Activated CD8-positive, alpha-beta T cell treated with anti-CD3 and anti-CD28 coated beads, Interleukin-2, amount 10 ng/mL, durations not matched to agents 7 days and 5 days (primary cell): ENCODE results near the gene CD151. TPM values are rescaled to one million over a fixed set of nuclear protein-coding genes. Genes with fewer than 3 reads are reported as not detected.

ENCODE experiments used
- ATAC-seq: fragments of 150-1000 bp; cut with Tn5 transposase; one replicate; pipeline ENCODE4 v1.10.0; 2021; ENCODE audit warnings: moderate library complexity
- CTCF ChIA-PET: fragments of 350-600 bp; sonication (Branson Sonifier 250); formaldehyde crosslinking; loops from one replicate; lab custom pipeline; 2021; ENCODE audit warnings: antibody characterized with exemption; lab: Charles Lee
- POLR2A ChIA-PET: fragments of 350-600 bp; sonication (Branson Sonifier 250); formaldehyde crosslinking; loops from one replicate; lab custom pipeline; 2021; ENCODE audit warnings: antibody characterized with exemption; lab: Charles Lee
- DNase-seq: peaks from one replicate; pipeline ENCODE4 v3.0.0-alpha.2; 2020
- H3K27ac Mint-ChIP-seq: one replicate; pipeline ENCODE4 v1.8.0; 2021; ENCODE audit warnings: mild to moderate bottlenecking, mixed read lengths
- H3K27me3 Mint-ChIP-seq: one replicate; pipeline ENCODE4 v1.8.0; 2021; ENCODE audit warnings: low read depth, mixed read lengths
- H3K36me3 Mint-ChIP-seq: one replicate; pipeline ENCODE4 v1.8.0; 2021; ENCODE audit warnings: low read depth, mixed read lengths
- H3K4me1 Mint-ChIP-seq: one replicate; pipeline ENCODE4 v1.8.0; 2021; ENCODE audit warnings: low read depth, mixed read lengths
- H3K4me3 Mint-ChIP-seq: one replicate; pipeline ENCODE4 v1.8.0; 2021; ENCODE audit warnings: mild to moderate bottlenecking, mixed read lengths
- H3K9me3 Mint-ChIP-seq: one replicate; pipeline ENCODE4 v1.8.0; 2022; ENCODE audit warnings: mixed read lengths; ENCODE audit not compliant: insufficient read depth
- total RNA-seq, 2 experiments: library from RNA; stranded (reverse); gene quantifications; one replicate each; pipeline ENCODE4 v1.2.3, GENCODE V29; 2021

Gene CD151
- total RNA-seq, 2 experiments from 2014 or later, result 27.0 to 29.7 TPM

GRCh38 chr11:833114-833791 lies 501 bp downstream of the CD151 start:
- Mint-ChIP-seq H3K4me1 (peaks cover 48% of the 10 kb centered on the region), H3K36me3 (peaks cover 4% of the 10 kb centered on the region), H3K27ac (no peak overlapping the region), H3K9me3 (no peaks in the 10 kb centered on the region), H3K27me3 (peaks cover 30% of the 10 kb centered on the region), H3K4me3 (peak overlapping the region; percentile 42)
- CTCF ChIA-PET, result interaction anchor here (1.1 to 1.9 kb wide), 4 partner anchors 10 to 24 kb away, joined by 3 to 9 read pairs (median 4); partner anchors contain the start of genes RPLP2 and TSPAN4
- POLR2A ChIA-PET, result interaction anchor here (0.8 to 6.0 kb wide), 3 partner anchors 10 to 14 kb away, joined by 3 to 31 read pairs (median 11); partner anchors contain the start of genes PNPLA2 and TSPAN4
- peak; percentile 36 for ATAC-seq
- peak; percentile 43 for DNase-seq

DNA sequence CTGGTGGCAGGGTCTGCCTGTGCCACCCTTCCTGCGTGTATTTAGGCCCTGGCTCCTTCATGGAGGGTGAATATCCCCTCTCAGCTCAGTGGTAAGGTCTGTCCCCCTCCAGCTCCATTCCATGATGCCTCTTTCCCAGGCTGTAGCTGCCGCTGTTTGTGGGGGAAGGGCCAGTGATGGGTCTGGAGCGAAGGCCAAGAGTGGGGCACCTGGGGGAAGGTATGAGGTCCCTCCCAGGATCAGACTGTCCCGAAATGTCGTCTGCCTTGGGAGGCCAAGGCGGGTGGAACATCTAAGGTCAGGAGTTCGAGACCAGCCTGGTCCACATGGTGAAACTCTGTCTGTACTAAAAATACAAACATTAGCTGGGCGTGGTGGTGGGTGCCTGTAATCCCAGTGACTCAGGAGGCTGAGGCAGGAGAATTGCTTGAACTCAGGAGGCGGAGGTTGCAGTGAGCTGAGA lies 1.1 kb downstream of the CD151 start:
- no peak for DNase-seq
- POLR2A ChIA-PET, result interaction anchor here (1.0 to 1.5 kb wide), 2 partner anchors 9 to 10 kb away, joined by 3 to 5 read pairs; partner anchors contain the start of gene TSPAN4
- no peak overlapping the region for H3K27ac Mint-ChIP-seq
- peaks cover 5% of the 10 kb centered on the region for H3K36me3 Mint-ChIP-seq
- H3K27me3 Mint-ChIP-seq, result peaks cover 24% of the 10 kb centered on the region
- no peaks in the 10 kb centered on the region for H3K9me3 Mint-ChIP-seq
- H3K4me3 Mint-ChIP-seq, result peak overlapping the region; percentile 42
- CTCF ChIA-PET, result no interaction called here
- H3K4me1 Mint-ChIP-seq, result peaks cover 42% of the 10 kb centered on the region
- ATAC-seq, result no peak

GRCh38 chr11:834371-835316 lies 1.9 kb downstream of the CD151 start:
- Mint-ChIP-seq H3K4me1 (peaks cover 34% of the 10 kb centered on the region), H3K27me3 (peaks cover 18% of the 10 kb centered on the region), H3K4me3 (no peak overlapping the region), H3K27ac (no peak overlapping the region), H3K9me3 (no peaks in the 10 kb centered on the region), H3K36me3 (peaks cover 7% of the 10 kb centered on the region)
- ChIA-PET POLR2A (interaction anchor here (1.0 to 1.5 kb wide), 2 partner anchors 8 to 9 kb away, joined by 3 to 5 read pairs; partner anchors contain the start of gene TSPAN4), CTCF (no interaction called here)
- ATAC-seq, result no peak
- no peak for DNase-seq

GRCh38 chr11:836274-836673 lies 3.5 kb downstream of the CD151 start:
- ChIA-PET CTCF (no interaction called here), POLR2A (no interaction called here)
- H3K4me3 Mint-ChIP-seq, result no peak overlapping the region
- peaks cover 36% of the 10 kb centered on the region for H3K4me1 Mint-ChIP-seq
- H3K9me3 Mint-ChIP-seq, result no peaks in the 10 kb centered on the region
- no peak overlapping the region for H3K27ac Mint-ChIP-seq
- H3K27me3 Mint-ChIP-seq, result peaks cover 12% of the 10 kb centered on the region
- ATAC-seq (no peak), DNase-seq (no peak)
- peaks cover 14% of the 10 kb centered on the region for H3K36me3 Mint-ChIP-seq

GRCh38 chr11:836700-837099 lies 3.9 kb downstream of the CD151 start:
- Mint-ChIP-seq H3K4me3 (no peak overlapping the region), H3K9me3 (no peaks in the 10 kb centered on the region), H3K36me3 (peaks cover 14% of the 10 kb centered on the region), H3K4me1 (peaks cover 34% of the 10 kb centered on the region), H3K27ac (no peak overlapping the region), H3K27me3 (peaks cover 8% of the 10 kb centered on the region)
- POLR2A ChIA-PET, result interaction anchor here (0.6 kb wide), 1 partner anchor 867 kb away, joined by 3 read pairs; no protein-coding TSS in a partner anchor
- ATAC-seq (no peak), DNase-seq (no peak)
- CTCF ChIA-PET, result no interaction called here

DNA sequence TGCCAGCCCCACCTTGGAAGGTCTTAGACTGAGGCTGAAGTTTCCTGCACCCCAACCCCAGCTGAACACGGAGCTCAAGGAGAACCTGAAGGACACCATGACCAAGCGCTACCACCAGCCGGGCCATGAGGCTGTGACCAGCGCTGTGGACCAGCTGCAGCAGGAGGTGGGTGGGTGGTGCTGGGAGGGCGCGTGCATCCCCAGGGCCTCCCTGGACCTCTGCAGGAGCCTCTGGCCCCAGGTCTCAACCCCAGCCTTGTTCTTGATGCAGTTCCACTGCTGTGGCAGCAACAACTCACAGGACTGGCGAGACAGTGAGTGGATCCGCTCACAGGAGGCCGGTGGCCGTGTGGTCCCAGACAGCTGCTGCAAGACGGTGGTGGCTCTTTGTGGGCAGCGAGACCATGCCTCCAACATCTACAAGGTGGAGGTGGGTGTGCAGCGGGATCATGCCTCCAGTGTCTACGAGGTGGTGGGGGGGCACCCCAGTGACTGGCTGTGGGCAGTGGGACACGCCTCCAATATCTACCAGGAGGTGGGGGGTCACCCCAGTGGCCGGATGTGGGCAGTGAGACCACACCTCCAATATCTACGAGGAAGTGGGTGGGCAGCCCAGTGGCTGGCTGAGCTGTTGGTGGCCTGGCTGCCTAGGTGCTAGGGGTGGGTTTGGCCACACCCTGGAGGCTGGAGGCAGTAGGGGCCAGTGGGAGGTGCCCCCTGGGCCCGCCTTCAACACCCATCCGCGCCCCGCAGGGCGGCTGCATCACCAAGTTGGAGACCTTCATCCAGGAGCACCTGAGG lies 4.6 kb downstream of the CD151 start:
- ChIA-PET CTCF (no interaction called here), POLR2A (interaction anchor here (0.6 kb wide), 1 partner anchor 866 kb away, joined by 3 read pairs; no protein-coding TSS in a partner anchor)
- Mint-ChIP-seq H3K27ac (no peak overlapping the region), H3K4me1 (peaks cover 32% of the 10 kb centered on the region), H3K36me3 (peaks cover 14% of the 10 kb centered on the region), H3K27me3 (peaks cover under 1% of the 10 kb centered on the region), H3K9me3 (no peaks in the 10 kb centered on the region), H3K4me3 (no peak overlapping the region)
- no peak for ATAC-seq
- no peak for DNase-seq

- H3K27ac Mint-ChIP-seq, result no peak overlapping the region
- H3K9me3 Mint-ChIP-seq, result no peaks in the 10 kb centered on the region
- CTCF ChIA-PET, result no interaction called here
Measured at GRCh38 chr11:837990-838307, 5.2 kb downstream of the CD151 start.

DNA sequence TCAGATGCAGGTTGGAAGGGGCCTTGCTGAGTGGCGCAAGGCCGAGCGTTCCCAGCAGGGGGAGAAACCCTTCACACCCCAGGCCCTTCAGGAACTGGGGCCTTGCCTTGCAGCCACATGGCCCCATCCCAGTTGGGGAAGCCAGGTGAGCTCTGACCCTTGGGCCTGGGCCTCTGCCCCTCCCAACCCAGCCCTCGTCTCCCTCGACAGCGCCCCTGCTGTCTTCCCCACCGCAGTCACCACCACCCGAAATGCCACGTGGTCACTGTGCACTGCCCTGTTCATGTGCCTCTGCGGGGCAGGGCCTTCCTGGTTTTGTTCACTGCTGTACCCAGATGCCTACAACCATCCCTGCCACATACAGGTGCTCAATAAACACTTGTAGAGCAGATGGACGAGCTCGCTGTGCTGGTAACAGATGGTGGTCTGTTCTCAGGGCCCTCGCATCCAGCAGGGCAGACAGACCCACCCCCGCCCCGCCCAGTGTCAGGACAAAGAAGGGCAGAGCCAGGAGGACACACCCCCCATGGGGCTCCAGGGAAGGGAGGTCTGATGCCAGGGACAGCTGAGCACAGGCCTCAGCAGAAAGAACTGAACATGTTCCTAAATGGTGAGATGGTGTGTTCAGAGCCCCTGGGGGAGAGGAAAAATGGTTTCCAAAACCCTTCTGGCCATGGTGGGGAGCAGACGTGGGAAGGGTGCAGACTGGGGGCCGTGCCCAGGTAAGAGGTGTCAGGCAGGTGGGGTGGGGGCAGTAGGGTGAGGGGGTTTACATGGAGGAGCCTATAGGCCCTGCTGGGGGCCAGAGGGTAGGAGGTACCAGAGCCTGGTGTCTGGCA lies 5.9 kb downstream of the CD151 start:
- no peak for ATAC-seq
- ChIA-PET POLR2A (no interaction called here), CTCF (no interaction called here)
- no peak overlapping the region for H3K4me3 Mint-ChIP-seq
- no peaks in the 10 kb centered on the region for H3K27me3 Mint-ChIP-seq
- peaks cover 34% of the 10 kb centered on the region for H3K4me1 Mint-ChIP-seq
- peaks cover 14% of the 10 kb centered on the region for H3K36me3 Mint-ChIP-seq
- H3K9me3 Mint-ChIP-seq, result no peaks in the 10 kb centered on the region
- DNase-seq, result no peak
- no peak overlapping the region for H3K27ac Mint-ChIP-seq

More at GRCh38 chr11:837990-838307, 5.2 kb downstream of the CD151 start:
- Mint-ChIP-seq H3K4me3 (no peak overlapping the region), H3K36me3 (peaks cover 14% of the 10 kb centered on the region), H3K4me1 (peaks cover 32% of the 10 kb centered on the region), H3K27me3 (no peaks in the 10 kb centered on the region)
- ATAC-seq (no peak), DNase-seq (no peak)
- POLR2A ChIA-PET, result no interaction called here

- DNase-seq (no peak), ATAC-seq (no peak)
- no peaks in the 10 kb centered on the region for H3K9me3 Mint-ChIP-seq
- peaks cover 14% of the 10 kb centered on the region for H3K36me3 Mint-ChIP-seq
- no peaks in the 10 kb centered on the region for H3K27me3 Mint-ChIP-seq
- peaks cover 33% of the 10 kb centered on the region for H3K4me1 Mint-ChIP-seq
- ChIA-PET POLR2A (no interaction called here), CTCF (no interaction called here)
- H3K4me3 Mint-ChIP-seq, result no peak overlapping the region
- H3K27ac Mint-ChIP-seq, result no peak overlapping the region
Measured at GRCh38 chr11:839280-839623, 6.5 kb downstream of the CD151 start.

DNA sequence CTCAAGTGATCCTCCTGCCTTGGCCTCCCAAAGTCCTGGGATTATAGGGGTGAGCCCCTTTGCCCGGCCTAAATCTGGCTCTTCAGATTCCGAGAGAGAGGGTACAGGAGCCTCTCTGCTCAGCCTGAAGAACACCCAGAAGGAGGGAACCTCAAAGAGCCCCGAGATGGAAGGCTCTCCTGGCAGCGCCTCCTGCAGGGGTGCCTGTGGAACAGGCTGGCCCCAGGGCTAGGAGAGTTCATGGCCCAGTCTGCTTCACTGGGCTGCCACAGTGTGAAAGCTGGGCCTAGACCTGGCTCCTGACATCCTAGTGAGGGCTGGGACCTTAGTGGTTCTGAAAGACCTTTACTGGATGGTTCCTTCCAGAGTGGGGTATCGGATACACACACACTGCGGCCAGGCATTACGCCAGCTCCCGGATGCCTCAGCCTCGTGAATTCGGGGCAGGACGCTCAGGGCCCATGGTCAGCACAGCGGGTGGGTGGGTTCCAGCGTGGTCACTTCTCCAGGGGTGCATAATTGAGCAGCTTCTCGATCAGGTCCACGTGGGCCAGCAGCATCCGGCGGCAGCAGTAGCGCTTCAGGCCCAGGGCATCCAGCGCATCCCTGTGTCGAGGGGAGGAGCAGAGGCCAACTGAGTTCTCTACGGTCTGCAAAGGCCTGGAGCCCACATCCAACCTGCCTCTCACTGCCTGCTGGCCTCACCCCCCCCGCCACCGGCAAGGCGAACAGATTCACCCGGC lies 7.3 kb downstream of the CD151 start:
- ChIA-PET POLR2A (interaction anchor here (0.7 to 1.3 kb wide), 2 partner anchors 9 to 21 kb away, joined by 3 to 4 read pairs; partner anchors contain the start of gene PNPLA2), CTCF (interaction anchor here (2.1 kb wide), 1 partner anchor 8 kb away, joined by 8 read pairs; the partner anchor contains the start of gene CD151)
- Mint-ChIP-seq H3K4me1 (peaks cover 31% of the 10 kb centered on the region), H3K4me3 (peak overlapping the region; percentile 88), H3K9me3 (no peaks in the 10 kb centered on the region), H3K27me3 (no peaks in the 10 kb centered on the region), H3K36me3 (peaks cover 14% of the 10 kb centered on the region), H3K27ac (no peak overlapping the region)
- no peak for ATAC-seq
- DNase-seq, result no peak
